ENCODE data around the gene KIAA0513. TPM values are rescaled to one million over a fixed set of nuclear protein-coding genes. Genes with fewer than 3 reads are reported as not detected.
"Not testable (repeated sequence)": the region's sequence is repeated elsewhere in the genome, so short reads cannot be mapped to it uniquely, and the experiment has no call there.

The KIAA0513 gene
- polyA plus RNA-seq, 1 donor (not counting 4 experiments of a cell fraction or from before 2014, with no cell fraction given), result 3.3 TPM

DNA sequence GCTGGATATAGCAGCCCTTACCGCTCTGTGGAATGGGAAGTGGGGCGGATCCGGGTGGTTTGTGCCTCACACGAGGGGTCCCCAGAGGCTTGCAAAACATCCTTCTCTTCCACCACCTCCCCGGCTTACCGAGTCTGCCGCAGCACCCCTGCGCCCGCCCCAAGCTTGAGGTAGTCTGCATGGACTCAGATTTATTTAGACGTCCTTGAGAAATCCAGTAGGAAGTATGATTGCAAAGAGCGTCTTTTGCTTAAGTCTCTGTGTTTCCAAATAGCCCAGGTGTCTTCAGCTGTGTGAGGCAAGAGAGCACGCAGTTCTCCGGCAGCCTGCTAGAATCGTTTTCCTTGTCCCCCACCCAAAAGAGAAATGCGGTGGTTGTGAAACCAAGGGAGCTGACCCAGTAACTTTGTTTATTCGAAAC, 2.4 kb downstream of the KIAA0513 start:
- Histone ChIP-seq H3K27ac (ENCODE audit: control insufficient read depth, insufficient read depth, low read length) (peak overlapping the region; percentile 34), H3K9me3 (ENCODE audit: control insufficient read depth, low read depth, low read length) (no peaks in the 10 kb centered on the region), H3K4me3 (ENCODE audit: control insufficient read depth in 2 of 3, extremely low read depth in 1 of 3, insufficient read depth in 2 of 3, low read depth in 1 of 3, low read length in 3 of 3) (peak overlapping the region in 2 of 3 experiments; percentile 58 to 68), H3K27me3 (ENCODE audit: control insufficient read depth, extremely low read depth, insufficient read depth, low read length) (no peaks in the 10 kb centered on the region), H3K36me3 (ENCODE audit: control insufficient read depth in 2 of 2, extremely low read depth in 1 of 2, insufficient read depth in 2 of 2, low read length in 2 of 2) (peaks cover 0 to 3% of the 10 kb centered on the region in 2 experiments), H3K9ac (ENCODE audit: control insufficient read depth, extremely low read depth, insufficient read depth, low read length) (peak overlapping the region; percentile 65), H3K4me1 (ENCODE audit: control insufficient read depth, extremely low read depth, insufficient read depth, low read length) (peaks cover 35% of the 10 kb centered on the region), H3K4me2 (ENCODE audit: control insufficient read depth, extremely low read depth, insufficient read depth, low read depth, low read length) (peak overlapping the region; percentile 93), H4K20me1 (ENCODE audit: control insufficient read depth, extremely low read depth, insufficient read depth, low read length) (peaks cover 4% of the 10 kb centered on the region), H3K9me1 (ENCODE audit: control insufficient read depth, extremely low read depth, insufficient read depth, low read length) (no peaks in the 10 kb centered on the region), H3K79me2 (ENCODE audit: control insufficient read depth, insufficient read depth, low read length) (no peaks in the 10 kb centered on the region), H2AFZ (ENCODE audit: control insufficient read depth, low read length) (peak overlapping the region; percentile 23)
- no peak for FAIRE-seq
- TF ChIP-seq CTCF (optimal IDR thresholded peaks at IDR 0.05 in 1 of 3, IDR thresholded peaks at IDR 0.05 in 1 of 3, conservative IDR thresholded peaks at IDR 0.05 in 1 of 3; ENCODE audit: extremely low read depth in 1 of 3, insufficient read depth in 2 of 3, low read length in 3 of 3) (no peak), EZH2 (IDR thresholded peaks at IDR 0.05; ENCODE audit: low read length) (no peak)
- dilution Hi-C loops (cut with MboI; ENCODE audit: extremely low pct_ligation_motif_present, low sequenced_read_pairs), result no loop called here
- no peak for DNase-seq (ENCODE audit: low read depth, low spot score)

DNA sequence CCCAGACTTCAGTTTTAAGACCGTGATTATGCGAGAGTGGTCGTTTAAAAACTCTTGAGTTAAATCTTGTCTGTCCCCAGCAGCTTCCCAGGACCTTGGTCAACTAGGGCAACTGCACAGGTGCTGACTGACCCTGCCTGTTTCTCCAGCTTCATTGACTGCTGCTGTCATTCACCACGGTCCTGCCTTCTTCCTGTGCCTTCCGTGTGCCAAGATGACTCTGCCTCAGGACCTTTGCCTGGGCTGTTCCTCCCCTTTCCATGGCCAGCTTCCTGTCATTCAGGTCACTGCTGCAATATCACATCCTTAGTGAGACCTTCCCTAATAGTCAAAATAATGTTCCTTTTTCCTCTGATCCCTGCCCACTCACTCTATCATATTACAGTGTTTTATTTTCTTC, 3.9 kb downstream of the KIAA0513 start:
- Histone ChIP-seq H3K4me3 (ENCODE audit: control insufficient read depth in 2 of 3, extremely low read depth in 1 of 3, insufficient read depth in 2 of 3, low read depth in 1 of 3, low read length in 3 of 3) (no peak overlapping the region), H3K4me2 (ENCODE audit: control insufficient read depth, extremely low read depth, insufficient read depth, low read depth, low read length) (no peak overlapping the region), H3K36me3 (ENCODE audit: control insufficient read depth in 2 of 2, extremely low read depth in 1 of 2, insufficient read depth in 2 of 2, low read length in 2 of 2) (peaks cover 0 to 3% of the 10 kb centered on the region in 2 experiments), H3K9me3 (ENCODE audit: control insufficient read depth, low read depth, low read length) (no peaks in the 10 kb centered on the region), H3K9me1 (ENCODE audit: control insufficient read depth, extremely low read depth, insufficient read depth, low read length) (no peaks in the 10 kb centered on the region), H3K27ac (ENCODE audit: control insufficient read depth, insufficient read depth, low read length) (no peak overlapping the region), H3K79me2 (ENCODE audit: control insufficient read depth, insufficient read depth, low read length) (no peaks in the 10 kb centered on the region), H3K4me1 (ENCODE audit: control insufficient read depth, extremely low read depth, insufficient read depth, low read length) (peaks cover 30% of the 10 kb centered on the region), H3K9ac (ENCODE audit: control insufficient read depth, extremely low read depth, insufficient read depth, low read length) (no peak overlapping the region), H4K20me1 (ENCODE audit: control insufficient read depth, extremely low read depth, insufficient read depth, low read length) (peaks cover 4% of the 10 kb centered on the region), H3K27me3 (ENCODE audit: control insufficient read depth, extremely low read depth, insufficient read depth, low read length) (no peaks in the 10 kb centered on the region), H2AFZ (ENCODE audit: control insufficient read depth, low read length) (no peak overlapping the region)
- dilution Hi-C loops (cut with MboI; ENCODE audit: extremely low pct_ligation_motif_present, low sequenced_read_pairs), result no loop called here
- DNase-seq (ENCODE audit: low read depth, low spot score) (no peak), FAIRE-seq (no peak)
- TF ChIP-seq EZH2 (IDR thresholded peaks at IDR 0.05; ENCODE audit: low read length), result no peak
- TF ChIP-seq CTCF (optimal IDR thresholded peaks at IDR 0.05 in 1 of 3, IDR thresholded peaks at IDR 0.05 in 1 of 3, conservative IDR thresholded peaks at IDR 0.05 in 1 of 3; ENCODE audit: extremely low read depth in 1 of 3, insufficient read depth in 2 of 3, low read length in 3 of 3), result no peak

DNA sequence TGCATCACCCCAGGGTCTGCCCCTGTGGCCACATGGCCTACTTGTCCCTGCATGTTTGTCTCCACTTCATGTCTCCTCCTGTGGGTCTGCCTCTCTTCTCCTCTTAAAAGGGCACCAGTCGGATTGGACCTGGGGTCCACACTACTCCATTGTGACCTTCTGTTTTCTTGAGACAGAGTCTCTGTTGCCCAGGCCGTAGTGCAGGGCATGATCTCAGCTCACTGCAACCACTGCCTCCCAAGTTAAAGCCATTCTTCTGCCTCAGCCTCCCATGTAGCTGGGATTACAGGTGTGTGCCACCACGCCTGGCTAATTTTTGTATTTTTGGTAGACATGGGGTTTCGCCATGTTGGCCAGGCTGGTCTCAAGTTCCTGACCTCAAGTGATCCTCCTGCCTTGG, 4.6 kb downstream of the KIAA0513 start:
- H3K36me3 ChIP-seq (ENCODE audit: control insufficient read depth in 2 of 2, extremely low read depth in 1 of 2, insufficient read depth in 2 of 2, low read length in 2 of 2); H3K9me1 ChIP-seq (ENCODE audit: control insufficient read depth, extremely low read depth, insufficient read depth, low read length); DNase-seq (ENCODE audit: low read depth, low spot score); dilution Hi-C loops (cut with MboI; ENCODE audit: extremely low pct_ligation_motif_present, low sequenced_read_pairs); H3K4me2 ChIP-seq (ENCODE audit: control insufficient read depth, extremely low read depth, insufficient read depth, low read depth, low read length); H3K27ac ChIP-seq (ENCODE audit: control insufficient read depth, insufficient read depth, low read length); H3K27me3 ChIP-seq (ENCODE audit: control insufficient read depth, extremely low read depth, insufficient read depth, low read length); H3K9ac ChIP-seq (ENCODE audit: control insufficient read depth, extremely low read depth, insufficient read depth, low read length); H3K79me2 ChIP-seq (ENCODE audit: control insufficient read depth, insufficient read depth, low read length); H3K9me3 ChIP-seq (ENCODE audit: control insufficient read depth, low read depth, low read length); H4K20me1 ChIP-seq (ENCODE audit: control insufficient read depth, extremely low read depth, insufficient read depth, low read length); H3K4me3 ChIP-seq (ENCODE audit: control insufficient read depth in 2 of 3, extremely low read depth in 1 of 3, insufficient read depth in 2 of 3, low read depth in 1 of 3, low read length in 3 of 3); FAIRE-seq; H2AFZ ChIP-seq (ENCODE audit: control insufficient read depth, low read length): not testable (repeated sequence)
- H3K4me1 ChIP-seq (ENCODE audit: control insufficient read depth, extremely low read depth, insufficient read depth, low read length), result peaks cover 29% of the 10 kb centered on the region
